DOHH2 (cell line): Measurements from ENCODE around the gene CREG2.

Source experiments
- EZH2phosphoT487 ChIP-seq: fragments of 200-600 bp; sonication (generic); IDR thresholded peaks from 2 replicates; pipeline ENCODE4 v1.6.1; 2017; ENCODE audit warnings: borderline replicate concordance, mild to moderate bottlenecking, antibody characterized with exemption, low read length, moderate library complexity, mixed read lengths
- TF ChIP-seq, protein P1 (sequence below): fragments of 200-600 bp; sonication (generic); IDR thresholded peaks from one replicate; pipeline ENCODE4 v1.5.1; 2014; ENCODE audit warnings: antibody characterized with exemption, mild to moderate bottlenecking, low read depth, low read length; ENCODE audit not compliant: poor library complexity, severe bottlenecking

DNA sequence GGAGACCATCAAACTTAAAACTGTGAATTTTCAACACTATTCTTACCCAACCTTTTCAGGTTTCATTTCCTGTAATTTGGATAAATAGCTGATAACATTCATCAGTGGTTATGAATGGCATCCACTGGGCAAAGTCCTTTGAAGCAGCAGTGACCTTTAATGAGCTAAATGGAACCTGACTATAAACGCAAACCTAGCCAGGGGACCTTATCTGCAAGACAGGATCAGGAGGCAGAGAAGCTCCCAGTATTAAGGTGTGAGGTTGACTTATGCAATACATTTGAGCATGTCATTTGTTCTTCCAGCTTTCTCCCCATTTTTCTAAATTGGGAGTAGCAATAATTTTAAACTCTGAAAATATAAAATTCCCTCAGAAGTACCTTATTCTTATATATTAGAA lies 38.4 kb downstream of the CREG2 start:
- TF ChIP-seq, protein P1, sequence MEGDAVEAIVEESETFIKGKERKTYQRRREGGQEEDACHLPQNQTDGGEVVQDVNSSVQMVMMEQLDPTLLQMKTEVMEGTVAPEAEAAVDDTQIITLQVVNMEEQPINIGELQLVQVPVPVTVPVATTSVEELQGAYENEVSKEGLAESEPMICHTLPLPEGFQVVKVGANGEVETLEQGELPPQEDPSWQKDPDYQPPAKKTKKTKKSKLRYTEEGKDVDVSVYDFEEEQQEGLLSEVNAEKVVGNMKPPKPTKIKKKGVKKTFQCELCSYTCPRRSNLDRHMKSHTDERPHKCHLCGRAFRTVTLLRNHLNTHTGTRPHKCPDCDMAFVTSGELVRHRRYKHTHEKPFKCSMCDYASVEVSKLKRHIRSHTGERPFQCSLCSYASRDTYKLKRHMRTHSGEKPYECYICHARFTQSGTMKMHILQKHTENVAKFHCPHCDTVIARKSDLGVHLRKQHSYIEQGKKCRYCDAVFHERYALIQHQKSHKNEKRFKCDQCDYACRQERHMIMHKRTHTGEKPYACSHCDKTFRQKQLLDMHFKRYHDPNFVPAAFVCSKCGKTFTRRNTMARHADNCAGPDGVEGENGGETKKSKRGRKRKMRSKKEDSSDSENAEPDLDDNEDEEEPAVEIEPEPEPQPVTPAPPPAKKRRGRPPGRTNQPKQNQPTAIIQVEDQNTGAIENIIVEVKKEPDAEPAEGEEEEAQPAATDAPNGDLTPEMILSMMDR: no peak
- no peak for TF ChIP-seq EZH2phosphoT487
